Stimulated activated CD4-positive, alpha-beta T cell treated with anti-CD3 and anti-CD28 coated beads, TNF-alpha, amount 100 ng/mL, for 24 hours (primary cell): Measurements from ENCODE around the gene SNX9.
"Not testable (repeated sequence)": the region's sequence is repeated elsewhere in the genome, so short reads cannot be mapped to it uniquely, and the experiment has no call there.

Experiments used
- DNase-seq, 3 experiments: peaks; one replicate each; pipeline ENCODE4 v3.0.0-alpha.2; 2020; ENCODE audit warnings: low read depth in 3 of 3

The SNX9 gene

GRCh38 chr6:157858664-157859063 lies 35.6 kb downstream of the SNX9 start:
- DNase-seq, result not testable (repeated sequence)

GRCh38 chr6:157859775-157860504 lies 36.9 kb downstream of the SNX9 start:
- no peak for DNase-seq

- DNase-seq, result no peak
Observed at GRCh38 chr6:157860505-157860991, 37.5 kb downstream of the SNX9 start.

GRCh38 chr6:157861184-157861583 lies 38.1 kb downstream of the SNX9 start:
- no peak for DNase-seq

GRCh38 chr6:157861814-157862213 lies 38.8 kb downstream of the SNX9 start:
- DNase-seq, result no peak

GRCh38 chr6:157862706-157863105 lies 39.7 kb downstream of the SNX9 start:
- no peak for DNase-seq

- no peak for DNase-seq
Observed at GRCh38 chr6:157864185-157864761, 41.2 kb downstream of the SNX9 start.

GRCh38 chr6:157865249-157865648 lies 42.2 kb downstream of the SNX9 start:
- DNase-seq, result no peak

- DNase-seq, result no peak
Observed at GRCh38 chr6:157867155-157867559, 44.1 kb downstream of the SNX9 start.

GRCh38 chr6:157867981-157868380 lies 44.9 kb downstream of the SNX9 start:
- DNase-seq, result no peak

- no peak for DNase-seq
Observed at GRCh38 chr6:157868835-157869234, 45.8 kb downstream of the SNX9 start.

- no peak for DNase-seq
Observed at GRCh38 chr6:157869673-157870302, 46.7 kb downstream of the SNX9 start.

- peak; percentile 76 to 86 (median 77) for DNase-seq
Observed at GRCh38 chr6:157873735-157874344, 50.8 kb downstream of the SNX9 start.

- no peak for DNase-seq
Observed at GRCh38 chr6:157877149-157877548, 54.1 kb downstream of the SNX9 start.

GRCh38 chr6:157877573-157878438 lies 54.8 kb downstream of the SNX9 start:
- no peak for DNase-seq

- no peak for DNase-seq
Observed at GRCh38 chr6:157879034-157879872, 56.2 kb downstream of the SNX9 start.

GRCh38 chr6:157879873-157880254 lies 56.8 kb downstream of the SNX9 start:
- DNase-seq, result no peak

GRCh38 chr6:157880534-157880933 lies 57.5 kb downstream of the SNX9 start:
- DNase-seq, result no peak

GRCh38 chr6:157881342-157881741 lies 58.3 kb downstream of the SNX9 start:
- DNase-seq, result no peak

GRCh38 chr6:157884756-157885155 lies 61.7 kb downstream of the SNX9 start:
- DNase-seq, result no peak
